SU-DHL-6 (cell line): Measurements from ENCODE around the gene SLC38A10.

Source experiments
- CTCF ChIP-seq: fragments of 200-600 bp; sonication (generic); IDR thresholded peaks from one replicate; pipeline ENCODE4 v1.5.1; 2017; ENCODE audit warnings: antibody characterized with exemption, mild to moderate bottlenecking, low read length, moderate library complexity; ENCODE audit not compliant: insufficient read depth, poor library complexity, severe bottlenecking
- EZH2phosphoT487 ChIP-seq: fragments of 200-600 bp; sonication (generic), shearing (Covaris generic); conservative IDR thresholded peaks from 2 replicates; pipeline ENCODE4 v1.6.1; 2018; ENCODE audit warnings: mild to moderate bottlenecking, antibody characterized with exemption, low read length, moderate library complexity, mixed read lengths

- TF ChIP-seq CTCF (no peak), EZH2phosphoT487 (no peak)
Observed at GRCh38 chr17:81260171-81260570, 34.9 kb downstream of the SLC38A10 start.
